Panc1 (cell line): ENCODE data around the gene ALDH4A1. TPM values are rescaled to one million over a fixed set of nuclear protein-coding genes. Genes with fewer than 3 reads are reported as not detected.

ENCODE experiments used
- ATAC-seq: fragments of 200-7000 bp; cut with Tn5 transposase; 2 replicates; pipeline ENCODE4 v1.9.1; 2020; ENCODE audit warnings: mild to moderate bottlenecking, moderate library complexity
- BruUV-seq: library from RNA; stranded (reverse); fragments of 400-500 nt; replicated peaks from 2 replicates; lab custom pipeline; 2021; lab: Mats Ljungman, UMichigan
- CTCF ChIA-PET: fragments of 300-600 bp; sonication (Branson Sonifier 250); formaldehyde crosslinking; loops from one replicate; lab custom pipeline; 2022; ENCODE audit warnings: antibody characterized with exemption; lab: Charles Lee
- POLR2A ChIA-PET: fragments of 300-600 bp; sonication (Branson Sonifier 250); formaldehyde crosslinking; loops from one replicate; lab custom pipeline; 2022; ENCODE audit warnings: antibody characterized with exemption; lab: Charles Lee
- DNase-seq: peaks from one replicate; pipeline ENCODE4 v3.0.0-alpha.2; 2010; ENCODE audit warnings: low read depth, low spot score
- H3K27ac ChIP-seq: 2 replicates; pipeline ENCODE4 v1.5.1; 2011; ENCODE audit warnings: mild to moderate bottlenecking, low read length, inconsistent platforms
- H3K27me3 ChIP-seq: fragments of 200-500 bp; sonication (Bioruptor generic); 2 replicates; pipeline ENCODE4 v1.6.0; 2014; ENCODE audit warnings: low read length, inconsistent platforms; ENCODE audit not compliant: control insufficient read depth, insufficient read depth
- H3K36me3 ChIP-seq: fragments of 200-500 bp; sonication (Bioruptor generic); 2 replicates; pipeline ENCODE4 v1.5.1; 2014; ENCODE audit warnings: inconsistent platforms, mild to moderate bottlenecking, low read length, moderate library complexity; ENCODE audit not compliant: control insufficient read depth, insufficient read depth
- H3K4me1 ChIP-seq: 2 replicates; pipeline ENCODE4 v1.5.1; 2011; ENCODE audit warnings: inconsistent platforms, mild to moderate bottlenecking, low read length, moderate library complexity; ENCODE audit not compliant: control insufficient read depth, insufficient read depth
- H3K4me3 ChIP-seq, 2 experiments: 2 replicates each; pipeline ENCODE4 v1.5.1; 2011 to 2012; ENCODE audit warnings: low read depth in 2 of 2, low read length in 2 of 2, mild to moderate bottlenecking in 2 of 2, inconsistent platforms in 1 of 2, moderate library complexity in 1 of 2
- H3K9me3 ChIP-seq: fragments of 200-500 bp; sonication (Bioruptor generic); 2 replicates; pipeline ENCODE4 v1.5.1; 2014; ENCODE audit warnings: low read depth, mild to moderate bottlenecking, inconsistent platforms, low read length, moderate library complexity; ENCODE audit not compliant: control insufficient read depth, insufficient read depth
- CTCF ChIP-seq: fragments of 450-650 bp; IDR thresholded peaks from 2 replicates; pipeline ENCODE4 v1.5.1; 2017; ENCODE audit warnings: mild to moderate bottlenecking
- POLR2AphosphoS5 ChIP-seq: IDR thresholded peaks from 2 replicates; pipeline ENCODE4 v1.6.1; 2012; ENCODE audit warnings: mild to moderate bottlenecking, low read depth, low read length, moderate library complexity
- REST ChIP-seq, 2 experiments: IDR thresholded peaks; 2 replicates each; pipeline ENCODE4 v1.6.1; 2011 to 2012; ENCODE audit warnings: low read depth in 2 of 2, control low read depth in 1 of 2, low read length in 1 of 2, mild to moderate bottlenecking in 1 of 2, moderate library complexity in 1 of 2; ENCODE audit not compliant: insufficient read depth in 1 of 2
- SIN3A ChIP-seq: IDR thresholded peaks from 2 replicates; pipeline ENCODE4 v1.6.1; 2012; ENCODE audit warnings: low read depth, mild to moderate bottlenecking, low read length, moderate library complexity, borderline replicate concordance; ENCODE audit not compliant: insufficient read depth
- TCF7L2 ChIP-seq: IDR thresholded peaks from 2 replicates; pipeline ENCODE4 v1.6.1; 2011; ENCODE audit warnings: mild to moderate bottlenecking, low read depth, low read length, inconsistent platforms
- in situ Hi-C: cut with HindIII; loops from 2 replicates; pipeline ENCODE4 v1.10.0; 2016; ENCODE audit warnings: low sequenced_read_pairs, low pct_unique_long_range_greater_than_20kb
- intact Hi-C: fragments of 100-400 bp; cut with micrococcal nuclease; formaldehyde crosslinking; loops from one replicate; pipeline ENCODE4 v1.10.0; 2022; ENCODE audit not compliant: unreplicated experiment
- total RNA-seq: library from RNA; stranded (reverse); gene quantifications from one replicate; pipeline ENCODE4 v1.2.1, GENCODE V29; 2021; ENCODE audit not compliant: unreplicated experiment

The ALDH4A1 gene
- total RNA-seq, 1 experiment from 2014 or later: 21.7 TPM

- Histone ChIP-seq H3K36me3 (peaks cover 2% of the 10 kb centered on the region; the same call in 1 of the 2 replicates), H3K4me3 (no peak overlapping the region), H3K27ac (peak overlapping the region; percentile 80), H3K27me3 (no peaks in the 10 kb centered on the region), H3K9me3 (no peaks in the 10 kb centered on the region), H3K4me1 (peaks cover 67% of the 10 kb centered on the region)
- ATAC-seq (no peak), DNase-seq (no peak)
- intact Hi-C loops (no loop called here), in situ Hi-C loops (no loop called here)
- ChIA-PET POLR2A (no interaction called here), CTCF (interaction anchor here (0.9 kb wide), 1 partner anchor 10 kb away, joined by 5 read pairs; no protein-coding TSS in a partner anchor)
- TF ChIP-seq CTCF (no peak), TCF7L2 (no peak), SIN3A (no peak)
- BruUV-seq: no TSS peak
Measured at GRCh38 chr1:18923756-18924211, 21.4 kb upstream of the ALDH4A1 start.

GRCh38 chr1:18922848-18923755 is 20.7 kb upstream of the ALDH4A1 start:
- Histone ChIP-seq H3K9me3 (no peaks in the 10 kb centered on the region), H3K27ac (peak overlapping the region; percentile 80), H3K4me3 (no peak overlapping the region), H3K27me3 (no peaks in the 10 kb centered on the region), H3K36me3 (peaks cover 2% of the 10 kb centered on the region; the same call in 1 of the 2 replicates), H3K4me1 (peaks cover 60% of the 10 kb centered on the region)
- intact Hi-C loops: no loop called here
- TF ChIP-seq TCF7L2 (no peak), CTCF (no peak), POLR2AphosphoS5 (no peak), REST (IDR thresholded peaks at IDR 0.05; ENCODE audit: insufficient read depth in 1 of 2, low read depth in 2 of 2, low read length in 1 of 2) (no peak), SIN3A (no peak)
- ATAC-seq (no peak), DNase-seq (no peak)
- CTCF ChIA-PET: interaction anchor here (0.9 kb wide), 1 partner anchor 10 kb away, joined by 5 read pairs; no protein-coding TSS in a partner anchor
- no TSS peak for BruUV-seq
- POLR2A ChIA-PET: interaction anchor here (1.0 kb wide), 1 partner anchor 175 kb away, joined by 3 read pairs; no protein-coding TSS in a partner anchor
- in situ Hi-C loops: no loop called here
